Chondrocyte (in vitro differentiated cells): ENCODE measurements around the gene SLC38A4. TPM values are rescaled to one million over a fixed set of nuclear protein-coding genes. Genes with fewer than 3 reads are reported as not detected.

Source experiments
- DNase-seq: peaks from one replicate; pipeline ENCODE4 v3.0.0; 2021; ENCODE audit warnings: mixed read lengths, low spot score
- H3K27ac Mint-ChIP-seq: one replicate; pipeline ENCODE4 v1.8.0; 2021; ENCODE audit warnings: mild to moderate bottlenecking, moderate library complexity, mixed read lengths; ENCODE audit not compliant: unreplicated experiment
- H3K27me3 Mint-ChIP-seq: 2 replicates; pipeline ENCODE4 v1.8.0; 2021; ENCODE audit warnings: low read depth, mixed read lengths
- H3K36me3 Mint-ChIP-seq: 2 replicates; pipeline ENCODE4 v1.8.0; 2021; ENCODE audit warnings: low read depth, mixed read lengths
- H3K4me1 Mint-ChIP-seq: 2 replicates; pipeline ENCODE4 v1.8.0; 2021; ENCODE audit warnings: low read depth, mild to moderate bottlenecking, mixed read lengths
- H3K4me3 Mint-ChIP-seq: one replicate; pipeline ENCODE4 v1.8.0; 2021; ENCODE audit warnings: mild to moderate bottlenecking, moderate library complexity, mixed read lengths; ENCODE audit not compliant: unreplicated experiment
- H3K9me3 Mint-ChIP-seq: 2 replicates; pipeline ENCODE4 v1.8.0; 2021; ENCODE audit warnings: low read depth, mixed read lengths
- CTCF ChIP-seq: fragments of 200-600 bp; sonication (generic); IDR thresholded peaks from 2 replicates; pipeline ENCODE4 v1.5.0; 2021; ENCODE audit warnings: antibody characterized with exemption, mild to moderate bottlenecking, moderate library complexity
- total RNA-seq: library from RNA; stranded (reverse); gene quantifications from 3 replicates; pipeline ENCODE4 v1.2.1, GENCODE V29; 2021

The SLC38A4 gene
- total RNA-seq, 1 donor from 2014 or later, result 10.0 TPM

GRCh38 chr12:46722394-46723185 lies 103.2 kb downstream of the SLC38A4 start:
- Mint-ChIP-seq H3K27ac (no peak overlapping the region), H3K27me3 (no peaks in the 10 kb centered on the region), H3K9me3 (no peaks in the 10 kb centered on the region), H3K36me3 (no peaks in the 10 kb centered on the region), H3K4me1 (peaks cover 23% of the 10 kb centered on the region), H3K4me3 (no peak overlapping the region)
- no peak for TF ChIP-seq CTCF
- DNase-seq, result no peak

- peaks cover 5% of the 10 kb centered on the region for H3K9me3 Mint-ChIP-seq
- H3K27ac Mint-ChIP-seq, result no peak overlapping the region
- peaks cover 11% of the 10 kb centered on the region for H3K4me1 Mint-ChIP-seq
- no peaks in the 10 kb centered on the region for H3K36me3 Mint-ChIP-seq
- no peak for TF ChIP-seq CTCF
- H3K4me3 Mint-ChIP-seq, result no peak overlapping the region
- H3K27me3 Mint-ChIP-seq, result no peaks in the 10 kb centered on the region
- DNase-seq, result no peak
Measured at GRCh38 chr12:46718495-46718894, 107.3 kb downstream of the SLC38A4 start.

GRCh38 chr12:46717868-46718267 lies 107.9 kb downstream of the SLC38A4 start:
- Mint-ChIP-seq H3K27me3 (no peaks in the 10 kb centered on the region), H3K27ac (no peak overlapping the region), H3K4me1 (peaks cover 5% of the 10 kb centered on the region), H3K4me3 (no peak overlapping the region), H3K36me3 (no peaks in the 10 kb centered on the region), H3K9me3 (peaks cover 5% of the 10 kb centered on the region)
- no peak for DNase-seq
- no peak for TF ChIP-seq CTCF

GRCh38 chr12:46717159-46717558 lies 108.6 kb downstream of the SLC38A4 start:
- no peak for DNase-seq
- Mint-ChIP-seq H3K36me3 (no peaks in the 10 kb centered on the region), H3K4me1 (no peaks in the 10 kb centered on the region), H3K27me3 (no peaks in the 10 kb centered on the region), H3K27ac (no peak overlapping the region), H3K4me3 (no peak overlapping the region), H3K9me3 (peaks cover 5% of the 10 kb centered on the region)
- no peak for TF ChIP-seq CTCF
